NB4 (cell line): ENCODE results near the gene C13orf46.

Source experiments
- DNase-seq: peaks from one replicate; pipeline ENCODE4 v3.0.0; 2010; ENCODE audit warnings: low read depth
- H3K4me3 ChIP-seq: one replicate; pipeline ENCODE4 v1.5.1; 2011; ENCODE audit warnings: mild to moderate bottlenecking, low read depth, low read length, moderate library complexity
- CTCF ChIP-seq: IDR thresholded peaks from one replicate; pipeline ENCODE4 v1.5.1; 2012; ENCODE audit warnings: low read depth, low read length
- MYC ChIP-seq: IDR thresholded peaks from 2 replicates; pipeline ENCODE4 v1.6.1; 2011; ENCODE audit warnings: low read depth, low read length
- POLR2A ChIP-seq: IDR thresholded peaks from 2 replicates; pipeline ENCODE4 v1.6.1; 2011; ENCODE audit warnings: mild to moderate bottlenecking; ENCODE audit not compliant: insufficient read length; ENCODE audit errors: extremely low read depth
- TF ChIP-seq, protein P1 (sequence below): IDR thresholded peaks from 2 replicates; pipeline ENCODE4 v1.6.1; 2011; ENCODE audit warnings: low read depth, low read length

C13orf46 gene

GRCh38 chr13:114019367-114019766 is 45.5 kb upstream of the C13orf46 start:
- peak; percentile 50 for DNase-seq
- TF ChIP-seq CTCF (no peak), MYC (no peak), POLR2A (no peak)
- TF ChIP-seq, protein P1, sequence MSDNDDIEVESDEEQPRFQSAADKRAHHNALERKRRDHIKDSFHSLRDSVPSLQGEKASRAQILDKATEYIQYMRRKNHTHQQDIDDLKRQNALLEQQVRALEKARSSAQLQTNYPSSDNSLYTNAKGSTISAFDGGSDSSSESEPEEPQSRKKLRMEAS, result no peak
- no peak overlapping the region for H3K4me3 ChIP-seq

- DNase-seq, result no peak
- no peak overlapping the region for H3K4me3 ChIP-seq
- TF ChIP-seq, protein P1, result no peak
- TF ChIP-seq CTCF, result no peak
- no peak for TF ChIP-seq POLR2A
- no peak for TF ChIP-seq MYC
These were observed 44.7 kb upstream of the C13orf46 start for GRCh38 chr13:114018461-114019055.

DNA sequence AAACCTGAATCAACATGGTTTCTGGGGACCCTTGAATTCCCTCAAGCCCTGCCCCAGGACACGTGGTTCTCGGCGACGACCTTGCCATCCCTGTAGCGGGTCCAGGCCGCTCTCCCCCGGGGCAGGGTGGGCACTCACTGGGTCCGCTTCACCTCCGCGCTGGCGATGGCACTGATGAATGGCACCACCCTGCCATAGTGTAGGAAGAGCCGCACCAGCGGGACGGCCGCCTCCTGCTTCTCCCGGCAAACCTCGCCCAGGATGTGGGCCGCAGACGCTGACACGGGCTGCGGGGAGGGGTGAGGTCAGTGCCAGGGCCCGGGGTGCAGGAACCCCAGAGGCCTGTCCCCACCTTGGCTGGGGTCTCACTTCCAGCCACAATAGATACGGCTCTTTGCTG is 44.1 kb upstream of the C13orf46 start:
- DNase-seq, result no peak
- no peak overlapping the region for H3K4me3 ChIP-seq

GRCh38 chr13:114017028-114017630 is 43.3 kb upstream of the C13orf46 start:
- TF ChIP-seq, protein P1, result no peak
- peak; percentile 9 for TF ChIP-seq CTCF
- DNase-seq, result no peak
- no peak overlapping the region for H3K4me3 ChIP-seq

More for the DNA sequence above, 44.1 kb upstream of the C13orf46 start:
- no peak for TF ChIP-seq POLR2A
- TF ChIP-seq, protein P1, result no peak
- TF ChIP-seq CTCF, result no peak
- no peak for TF ChIP-seq MYC

DNA sequence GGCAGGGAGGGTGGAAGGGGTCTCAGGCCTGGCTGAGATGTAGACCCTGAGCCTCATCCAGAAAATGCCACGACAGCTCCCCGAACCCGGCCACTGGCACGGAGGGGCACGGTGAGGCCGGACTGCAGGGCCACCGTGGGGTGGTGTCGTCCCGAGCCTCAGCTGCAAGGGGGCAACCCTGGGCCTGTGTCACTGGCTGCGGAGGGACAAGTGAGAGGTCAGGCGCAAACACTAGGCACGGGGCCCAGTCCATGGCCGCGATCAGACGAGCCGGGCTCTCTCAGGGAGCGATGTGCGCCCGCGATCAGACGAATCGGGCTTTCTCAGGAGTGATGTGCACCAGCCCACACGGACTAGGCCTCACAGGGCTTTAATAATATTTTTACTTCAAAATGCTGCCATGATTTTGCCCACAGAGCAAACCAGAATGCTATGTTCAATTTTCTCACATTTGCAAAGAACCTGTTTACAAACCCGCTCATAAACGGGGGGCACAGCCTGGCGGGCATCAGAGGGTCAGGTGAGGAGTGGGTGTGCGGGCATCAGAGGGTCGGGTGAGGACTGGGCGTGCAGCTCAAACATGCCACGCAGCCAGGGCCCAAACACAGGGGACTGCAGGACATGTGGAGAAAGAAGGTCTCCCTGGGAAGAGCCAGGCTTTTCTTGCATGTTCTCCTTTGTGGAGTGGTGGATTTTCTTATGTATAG is 42.6 kb upstream of the C13orf46 start:
- no peak for DNase-seq
- TF ChIP-seq MYC (no peak), CTCF (no peak), POLR2A (no peak)
- TF ChIP-seq, protein P1, result no peak
- H3K4me3 ChIP-seq, result no peak overlapping the region
